Esophagus squamous epithelium (tissue), 4 donors: Measurements from ENCODE around the gene CNTNAP5.

Experiments used
- CTCF ChIP-seq, 6 experiments: fragments of 450-650 bp in 4 of 6; fragments of 200-600 bp in 2 of 6; sonication (generic) in 2 of 6; IDR thresholded peaks; one replicate each; pipeline ENCODE4 v1.5.1; 2016 to 2019; ENCODE audit warnings: antibody characterized with exemption in 6 of 6, mild to moderate bottlenecking in 4 of 6, moderate library complexity in 4 of 6
- POLR2A ChIP-seq, 4 donors: fragments of 450-650 bp; IDR thresholded peaks; one replicate each; pipeline ENCODE4 v1.6.1; 2017; ENCODE audit warnings: antibody characterized with exemption in 4 of 4, mild to moderate bottlenecking in 4 of 4, moderate library complexity in 3 of 4

DNA sequence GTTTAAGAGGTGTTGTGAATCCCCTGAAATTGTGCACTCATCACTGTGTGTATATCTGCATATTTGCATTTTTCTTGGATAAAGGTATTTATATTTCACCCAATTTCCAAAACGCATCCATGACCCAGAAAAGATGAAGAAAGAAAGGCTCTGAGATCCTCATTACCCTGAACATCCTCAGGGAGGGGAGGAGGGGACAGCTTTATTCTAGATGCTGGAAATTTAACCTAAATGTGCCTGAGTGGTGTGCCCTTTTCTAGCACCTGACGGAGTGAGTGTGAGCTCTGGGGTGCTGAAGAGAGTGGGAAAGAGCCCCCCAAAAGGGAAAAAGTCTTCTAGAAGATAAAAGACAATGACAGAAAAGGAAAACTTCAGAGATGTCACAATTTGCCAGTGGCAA lies 20.8 kb downstream of the CNTNAP5 start:
- no peak for TF ChIP-seq CTCF (IDR thresholded peaks at IDR 0.05)
- no peak for TF ChIP-seq POLR2A (IDR thresholded peaks at IDR 0.05)
